Stimulated activated CD4-positive, alpha-beta T cell treated with anti-CD3 and anti-CD28 coated beads, TNF-alpha, amount 100 ng/mL, for 4 hours (primary cell): Measurements from ENCODE around the gene ERICH6.
"Not testable (repeated sequence)": the region's sequence is repeated elsewhere in the genome, so short reads cannot be mapped to it uniquely, and the experiment has no call there.

Source experiments
- DNase-seq, 3 experiments: peaks; one replicate each; pipeline ENCODE4 v3.0.0-alpha.2; 2020; ENCODE audit warnings: low read depth in 3 of 3

Gene ERICH6

GRCh38 chr3:150682279-150682678 is 21.4 kb downstream of the ERICH6 start:
- no peak for DNase-seq

GRCh38 chr3:150681057-150681456 is 22.7 kb downstream of the ERICH6 start:
- DNase-seq, result no peak

- DNase-seq, result no peak
Observed at GRCh38 chr3:150680562-150680961, 23.2 kb downstream of the ERICH6 start.

GRCh38 chr3:150675587-150675986 is 28.1 kb downstream of the ERICH6 start:
- DNase-seq, result no peak

- no peak for DNase-seq
Observed at GRCh38 chr3:150673966-150674365, 29.8 kb downstream of the ERICH6 start.

GRCh38 chr3:150666167-150666566 is 37.6 kb downstream of the ERICH6 start:
- DNase-seq, result no peak

- DNase-seq, result no peak
Observed at GRCh38 chr3:150663461-150663860, 40.3 kb downstream of the ERICH6 start.

GRCh38 chr3:150662410-150663200 is 41.1 kb downstream of the ERICH6 start:
- no peak for DNase-seq

GRCh38 chr3:150656316-150656715 is 47.4 kb downstream of the ERICH6 start:
- DNase-seq, result no peak

GRCh38 chr3:150653110-150653561 is 50.6 kb downstream of the ERICH6 start:
- no peak for DNase-seq

- DNase-seq, result no peak
Observed at GRCh38 chr3:150640256-150640655, 63.5 kb downstream of the ERICH6 start.

- no peak for DNase-seq
Observed at GRCh38 chr3:150639262-150639661, 64.5 kb downstream of the ERICH6 start.

- no peak for DNase-seq
Observed at GRCh38 chr3:150636258-150636657, 67.5 kb downstream of the ERICH6 start.

- no peak for DNase-seq
Observed at GRCh38 chr3:150635526-150635925, 68.2 kb downstream of the ERICH6 start.

- DNase-seq, result no peak
Observed at GRCh38 chr3:150635076-150635475, 68.6 kb downstream of the ERICH6 start.

GRCh38 chr3:150631515-150632221 is 72.1 kb downstream of the ERICH6 start:
- no peak for DNase-seq

- DNase-seq, result no peak
Observed at GRCh38 chr3:150627557-150627956, 76.2 kb downstream of the ERICH6 start.

- DNase-seq, result no peak
Observed at GRCh38 chr3:150626148-150626930, 77.4 kb downstream of the ERICH6 start.

- DNase-seq, result no peak
Observed at GRCh38 chr3:150623945-150624344, 79.8 kb downstream of the ERICH6 start.

- DNase-seq, result not testable (repeated sequence)
Observed at GRCh38 chr3:150622955-150623354, 80.8 kb downstream of the ERICH6 start.

- DNase-seq, result no peak
Observed at GRCh38 chr3:150620002-150620689, 83.6 kb downstream of the ERICH6 start.
